ENCODE data around the gene DSG3. TPM values are rescaled to one million over a fixed set of nuclear protein-coding genes. Genes with fewer than 3 reads are reported as not detected.
A peak's percentile ranks its signal among the peaks of the same experiment; 100 is the strongest.

The DSG3 gene
- total and polyA plus RNA-seq, 2 of the 8 experiments (the other 6 are each of a cell fraction or from before 2014, with no cell fraction given), result 0.03 to 0.07 TPM

DNA sequence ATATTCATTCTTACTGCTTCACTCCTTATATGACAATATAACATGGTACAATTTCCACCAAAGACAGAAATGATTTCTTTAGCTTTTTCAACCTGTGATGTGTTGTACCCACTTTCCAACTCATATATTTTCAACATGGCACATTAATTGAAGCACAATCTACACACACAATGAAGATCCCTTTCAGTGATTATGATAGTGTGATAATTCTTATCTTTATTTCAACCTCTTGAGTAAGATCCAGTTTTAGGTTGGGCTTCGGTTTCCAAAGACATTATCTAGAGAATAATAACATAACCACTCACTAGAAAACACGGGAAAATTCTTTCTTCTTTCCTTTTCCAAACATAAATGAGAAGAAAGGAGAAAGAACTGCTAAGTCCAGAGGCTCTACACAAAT, 3.4 kb upstream of the DSG3 start:
- CTCF ChIA-PET (ENCODE audit: partially characterized antibody), result no interaction called here
- POLR2A ChIA-PET (ENCODE audit: partially characterized antibody), result no interaction called here
- 89% methylated on average over 2 of the region's 2 CpGs; no CpG with 5 or more reads in 1 of the 2 experiments for WGBS, 2 experiments (ENCODE audit: extremely low coverage in 1 of 2, insufficient coverage in 1 of 2, insufficient read length in 1 of 2, insufficient replicate concordance in 2 of 2, low coverage in 1 of 2, low lambda C conversion rate in 2 of 2, missing lambda C conversion rate in 1 of 2)

More for the DNA sequence above, 3.4 kb upstream of the DSG3 start:
- Histone ChIP-seq H3K4me3 (ENCODE audit: extremely low read depth in 1 of 4, insufficient read depth in 2 of 4, low read depth in 3 of 4, low read length in 4 of 4) (no peak overlapping the region), H3K4me2 (ENCODE audit: insufficient read depth in 1 of 2, low read depth in 2 of 2, low read length in 2 of 2) (no peak overlapping the region), H3K56ac (replicated peaks; ENCODE audit: insufficient read length, low read depth, low read length) (no peak overlapping the region), H2AFZ (ENCODE audit: low read length) (0 out of 2 replicates have a peak overlapping the region, but pooled peaks have one; percentile 17), H3K9me3 (ENCODE audit: insufficient read depth in 2 of 2, low read depth in 1 of 2, low read length in 1 of 2) (no peaks in the 10 kb centered on the region), H3K27ac (ENCODE audit: low read depth, low read length) (no peak overlapping the region), H3K79me2 (ENCODE audit: control insufficient read depth in 1 of 2, insufficient read depth in 2 of 2, low read length in 2 of 2) (no peaks in the 10 kb centered on the region), H4K91ac (replicated peaks; ENCODE audit: insufficient read length, low read length) (no peak overlapping the region), H3K79me1 (ENCODE audit: low read depth, low read length) (no peaks in the 10 kb centered on the region), H3K4ac (replicated peaks; ENCODE audit: insufficient read length, low read depth, low read length) (no peak overlapping the region), H3K23me2 (ENCODE audit: low read depth, low read length) (no peaks in the 10 kb centered on the region), H2BK15ac (ENCODE audit: low read length) (no peak overlapping the region), H3K14ac (ENCODE audit: insufficient read length) (no peak overlapping the region), H4K8ac (ENCODE audit: extremely low read depth, insufficient read depth, low read length) (no peak overlapping the region), H3K4me1 (replicated peaks in 1 of 4; ENCODE audit: control insufficient read depth in 3 of 4, insufficient read depth in 4 of 4, low read length in 3 of 4) (peaks cover 0 to 3% (median 1%) of the 10 kb centered on the region in 4 experiments; a peak in 2 of 7 replicates), H3K23ac (ENCODE audit: insufficient read length) (no peak overlapping the region), H3K36me3 (ENCODE audit: control insufficient read depth in 2 of 4, insufficient read depth in 4 of 4, low read length in 3 of 4) (no peaks in the 10 kb centered on the region), H2BK5ac (ENCODE audit: low read depth, low read length) (no peak overlapping the region), H3K18ac (ENCODE audit: extremely low read depth, low read length) (no peak overlapping the region), H3K27me3 (replicated peaks in 1 of 4; ENCODE audit: control insufficient read depth in 3 of 4, extremely low read depth in 1 of 4, insufficient read depth in 3 of 4, low read length in 3 of 4) (no peaks in the 10 kb centered on the region), H2BK20ac (ENCODE audit: low read length) (no peak overlapping the region), H3K9ac (replicated peaks in 1 of 4; ENCODE audit: extremely low read depth in 1 of 4, low read depth in 3 of 4, low read length in 3 of 4) (no peak overlapping the region), H4K5ac (ENCODE audit: insufficient read length, low read depth, low read length) (no peak overlapping the region), H2AK5ac (ENCODE audit: low read depth, low read length) (no peak overlapping the region), H4K20me1 (replicated peaks in 1 of 2; ENCODE audit: control insufficient read depth in 1 of 2, insufficient read depth in 2 of 2, low read length in 2 of 2) (no peaks in the 10 kb centered on the region), H2BK120ac (replicated peaks; ENCODE audit: low read depth, low read length) (no peak overlapping the region), H2BK12ac (ENCODE audit: low read depth, low read length) (no peak overlapping the region)
- FAIRE-seq (no peak), DNase-seq (ENCODE audit: low read depth in 1 of 2, low spot score in 2 of 2) (no peak)
- TF ChIP-seq NRF1 (IDR thresholded peaks at IDR 0.05; ENCODE audit: low read depth, low read length) (no peak), CHD1 (IDR thresholded peaks at IDR 0.05; ENCODE audit: low read depth, low read length) (no peak), KDM4A (IDR thresholded peaks at IDR 0.05; ENCODE audit: low read depth, low read length, severe bottlenecking) (no peak), JUN (IDR thresholded peaks at IDR 0.05; ENCODE audit: low read depth, low read length) (no peak), CREB1 (IDR thresholded peaks at IDR 0.05) (no peak), BACH1 (IDR thresholded peaks at IDR 0.05; ENCODE audit: low read length) (no peak), RBBP5 (IDR thresholded peaks at IDR 0.05; ENCODE audit: borderline replicate concordance, low read depth, low read length) (no peak), CHD2 (IDR thresholded peaks at IDR 0.05; ENCODE audit: low read length) (no peak), POLR2AphosphoS5 (IDR thresholded peaks at IDR 0.05; ENCODE audit: low read depth, low read length) (no peak), ASH2L (IDR thresholded peaks at IDR 0.05; ENCODE audit: low read length) (no peak)

All from H1 (cell line).